WTC11 (cell line): ENCODE measurements around the gene COLEC12. TPM values are rescaled to one million over a fixed set of nuclear protein-coding genes. Genes with fewer than 3 reads are reported as not detected.

ENCODE experiments used
- ATAC-seq: fragments of 200-7000 bp; cut with Tn5 transposase; 2 replicates; pipeline ENCODE4 v1.10.0; 2021; ENCODE audit warnings: mild to moderate bottlenecking, moderate library complexity
- CTCF ChIA-PET: fragments of 300-600 bp; sonication (Branson Sonifier 250); formaldehyde crosslinking; loops from one replicate; lab custom pipeline; 2021; ENCODE audit warnings: antibody characterized with exemption; lab: Charles Lee
- POLR2A ChIA-PET: fragments of 350-600 bp; sonication (Branson Sonifier 250); formaldehyde crosslinking; loops from one replicate; lab custom pipeline; 2021; ENCODE audit warnings: antibody characterized with exemption; lab: Charles Lee
- DNase-seq: peaks from one replicate; pipeline ENCODE4 v3.0.0; 2021; ENCODE audit warnings: low spot score
- H3K27ac Mint-ChIP-seq: 2 replicates; pipeline ENCODE4 v1.8.0; 2021; ENCODE audit warnings: mixed read lengths
- H3K27me3 Mint-ChIP-seq: 2 replicates; pipeline ENCODE4 v1.8.0; 2021; ENCODE audit warnings: low read depth, mild to moderate bottlenecking, moderate library complexity, mixed read lengths
- H3K36me3 Mint-ChIP-seq: 2 replicates; pipeline ENCODE4 v1.8.0; 2021; ENCODE audit warnings: mixed read lengths
- H3K4me1 Mint-ChIP-seq: 2 replicates; pipeline ENCODE4 v1.8.0; 2022; ENCODE audit warnings: mixed read lengths
- H3K4me3 Mint-ChIP-seq: 2 replicates; pipeline ENCODE4 v1.8.0; 2021; ENCODE audit warnings: mild to moderate bottlenecking, moderate library complexity, mixed read lengths
- H3K9me3 Mint-ChIP-seq: 2 replicates; pipeline ENCODE4 v1.8.0; 2021; ENCODE audit warnings: mixed read lengths
- AFF4 ChIP-seq: sonication (generic); formaldehyde crosslinking; IDR thresholded peaks from 2 replicates; pipeline ENCODE4 v1.8.1; 2023; ENCODE audit warnings: mild to moderate bottlenecking, missing genetic modification reagents, borderline replicate concordance
- ATF3 ChIP-seq: sonication (generic); formaldehyde crosslinking; conservative IDR thresholded peaks from 2 replicates; pipeline ENCODE4 v1.8.1; 2022; ENCODE audit warnings: mild to moderate bottlenecking, missing genetic modification reagents
- CBFB ChIP-seq: sonication (generic); formaldehyde crosslinking; IDR thresholded peaks from 2 replicates; pipeline ENCODE4 v1.8.1; 2022; ENCODE audit warnings: mild to moderate bottlenecking, low read depth, missing genetic modification reagents
- CREM ChIP-seq: sonication (generic); formaldehyde crosslinking; IDR thresholded peaks from 2 replicates; pipeline ENCODE4 v1.8.1; 2022; ENCODE audit warnings: mild to moderate bottlenecking, missing genetic modification reagents, moderate library complexity
- E2F1 ChIP-seq: sonication (generic); formaldehyde crosslinking; IDR thresholded peaks from 2 replicates; pipeline ENCODE4 v1.8.0; 2022; ENCODE audit warnings: mild to moderate bottlenecking, missing genetic modification reagents
- E2F4 ChIP-seq: sonication (generic); formaldehyde crosslinking; IDR thresholded peaks from 2 replicates; pipeline ENCODE4 v1.8.1; 2022; ENCODE audit warnings: low read depth, mild to moderate bottlenecking, moderate library complexity, missing genetic modification reagents, borderline replicate concordance
- NFE2L1 ChIP-seq: sonication (generic); formaldehyde crosslinking; IDR thresholded peaks from 2 replicates; pipeline ENCODE4 v1.8.1; 2023; ENCODE audit warnings: missing genetic modification reagents
- NFYB ChIP-seq: sonication (generic); formaldehyde crosslinking; conservative IDR thresholded peaks from 2 replicates; pipeline ENCODE4 v1.8.0; 2022; ENCODE audit warnings: low read depth, missing genetic modification reagents
- NR1H2 ChIP-seq: sonication (generic); formaldehyde crosslinking; IDR thresholded peaks from 2 replicates; pipeline ENCODE4 v1.9.0; 2021; ENCODE audit warnings: mild to moderate bottlenecking, moderate library complexity, missing genetic modification reagents
- PRDM15 ChIP-seq: sonication (generic); formaldehyde crosslinking; IDR thresholded peaks from 2 replicates; pipeline ENCODE4 v1.8.0; 2022; ENCODE audit warnings: missing genetic modification reagents
- TP53 ChIP-seq: sonication (generic); formaldehyde crosslinking; IDR thresholded peaks from 2 replicates; pipeline ENCODE4 v1.8.1; 2023; ENCODE audit warnings: mild to moderate bottlenecking, missing genetic modification reagents
- USF1 ChIP-seq: sonication (generic); formaldehyde crosslinking; IDR thresholded peaks from 2 replicates; pipeline ENCODE4 v1.8.0; 2022; ENCODE audit warnings: mild to moderate bottlenecking, missing genetic modification reagents
- ZNF396 ChIP-seq: fragments of 250-450 bp; sonication (Bioruptor Pico); IDR thresholded peaks from 2 replicates; pipeline ENCODE4 v1.8.0; 2021; ENCODE audit warnings: mild to moderate bottlenecking, moderate library complexity, borderline replicate concordance
- ZNF671 ChIP-seq: fragments of 250-450 bp; sonication (Bioruptor Pico); IDR thresholded peaks from 2 replicates; pipeline ENCODE4 v1.8.0; 2021; ENCODE audit warnings: mild to moderate bottlenecking
- ZSCAN18 ChIP-seq: fragments of 250-450 bp; sonication (Bioruptor Pico); IDR thresholded peaks from 2 replicates; pipeline ENCODE4 v2.1.2; 2022; ENCODE audit warnings: mild to moderate bottlenecking, moderate library complexity
- total RNA-seq: library from RNA; stranded (reverse); gene quantifications from 3 replicates; pipeline ENCODE4 v1.2.3, GENCODE V29; 2021

COLEC12 gene
- total RNA-seq, 1 experiment from 2014 or later = 0.48 TPM

- Mint-ChIP-seq H3K36me3 (peaks cover 7% of the 10 kb centered on the region), H3K4me3 (no peak overlapping the region), H3K9me3 (peaks cover 21% of the 10 kb centered on the region), H3K27me3 (peaks cover under 1% of the 10 kb centered on the region; the same call in 1 of the 2 replicates), H3K4me1 (peaks cover 10% of the 10 kb centered on the region), H3K27ac (no peak overlapping the region)
- ChIA-PET CTCF (interaction anchor here (1.1 kb wide), 1 partner anchor 21 kb away, joined by 4 read pairs; no protein-coding TSS in a partner anchor), POLR2A (interaction anchor here (1.1 kb wide), 1 partner anchor 10 kb away, joined by 3 read pairs; no protein-coding TSS in a partner anchor)
- TF ChIP-seq NR1H2 = no peak
- no peak for TF ChIP-seq PRDM15
- no peak for TF ChIP-seq AFF4 (CRISPR knock-in tag)
- no peak for TF ChIP-seq ZSCAN18 (CRISPR knock-in tag)
- TF ChIP-seq E2F4 (CRISPR knock-in tag) = no peak
- TF ChIP-seq USF1 (CRISPR knock-in tag) = no peak
- TF ChIP-seq NFYB = no peak
- no peak for TF ChIP-seq ZNF671 (CRISPR knock-in tag)
- no peak for TF ChIP-seq E2F1
- no peak for TF ChIP-seq NFE2L1
- TF ChIP-seq ATF3 (CRISPR knock-in tag) = no peak
- TF ChIP-seq TP53 (CRISPR knock-in tag) = no peak
- no peak for TF ChIP-seq CREM
- no peak for TF ChIP-seq CBFB (CRISPR knock-in tag)
- no peak for TF ChIP-seq ZNF396 (CRISPR knock-in tag)
- DNase-seq (no peak), ATAC-seq (no peak; the same call in 1 of the 2 replicates)
These were observed 44.0 kb downstream of the COLEC12 start for GRCh38 chr18:456361-457139.
